A673 (cell line): ENCODE data around the gene DCP2.

Experiments
- EZH2 ChIP-seq: fragments of 200-600 bp; sonication (generic); IDR thresholded peaks from 2 replicates; pipeline ENCODE4 v1.6.1; 2017; ENCODE audit warnings: borderline replicate concordance, low read depth, mild to moderate bottlenecking, mixed read lengths, antibody characterized with exemption, low read length; ENCODE audit not compliant: poor library complexity, severe bottlenecking
- TF ChIP-seq, protein P1 (sequence below): fragments of 300-800, 200-600 bp; sonication (generic); conservative IDR thresholded peaks from 2 replicates; pipeline ENCODE4 v1.5.1; 2017; ENCODE audit warnings: low read depth, mild to moderate bottlenecking, antibody characterized with exemption, low read length, moderate library complexity, mixed read lengths

DNA sequence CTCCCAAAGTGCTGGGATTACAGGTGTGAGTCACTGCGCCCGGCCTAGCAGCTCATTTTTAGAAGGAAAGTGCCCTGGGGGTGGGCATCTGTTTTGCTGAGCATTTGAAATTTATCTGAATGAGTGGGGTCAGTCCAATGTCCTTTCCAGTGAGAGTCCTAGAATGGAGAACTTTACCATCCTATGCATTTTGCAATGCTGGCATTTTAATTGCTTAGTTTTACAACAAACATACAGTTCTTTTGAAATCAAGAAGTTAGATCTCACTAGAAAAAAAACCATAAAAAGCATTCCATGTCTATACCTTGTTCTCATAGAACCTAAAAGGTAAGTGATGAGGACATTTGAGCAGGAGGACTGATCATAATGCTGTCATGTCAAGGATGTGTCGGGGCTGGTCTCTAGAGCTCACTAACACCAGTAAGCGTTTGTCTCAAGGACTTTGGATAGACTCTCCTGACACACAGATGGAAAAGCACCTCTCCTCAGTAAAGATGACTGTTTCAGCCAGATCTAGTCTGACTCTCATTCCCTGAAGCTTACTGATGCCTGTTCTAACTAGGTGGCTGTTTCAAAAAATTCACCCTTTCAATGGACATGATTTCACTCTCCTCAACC is 83.9 kb downstream of the DCP2 start:
- TF ChIP-seq, protein P1, sequence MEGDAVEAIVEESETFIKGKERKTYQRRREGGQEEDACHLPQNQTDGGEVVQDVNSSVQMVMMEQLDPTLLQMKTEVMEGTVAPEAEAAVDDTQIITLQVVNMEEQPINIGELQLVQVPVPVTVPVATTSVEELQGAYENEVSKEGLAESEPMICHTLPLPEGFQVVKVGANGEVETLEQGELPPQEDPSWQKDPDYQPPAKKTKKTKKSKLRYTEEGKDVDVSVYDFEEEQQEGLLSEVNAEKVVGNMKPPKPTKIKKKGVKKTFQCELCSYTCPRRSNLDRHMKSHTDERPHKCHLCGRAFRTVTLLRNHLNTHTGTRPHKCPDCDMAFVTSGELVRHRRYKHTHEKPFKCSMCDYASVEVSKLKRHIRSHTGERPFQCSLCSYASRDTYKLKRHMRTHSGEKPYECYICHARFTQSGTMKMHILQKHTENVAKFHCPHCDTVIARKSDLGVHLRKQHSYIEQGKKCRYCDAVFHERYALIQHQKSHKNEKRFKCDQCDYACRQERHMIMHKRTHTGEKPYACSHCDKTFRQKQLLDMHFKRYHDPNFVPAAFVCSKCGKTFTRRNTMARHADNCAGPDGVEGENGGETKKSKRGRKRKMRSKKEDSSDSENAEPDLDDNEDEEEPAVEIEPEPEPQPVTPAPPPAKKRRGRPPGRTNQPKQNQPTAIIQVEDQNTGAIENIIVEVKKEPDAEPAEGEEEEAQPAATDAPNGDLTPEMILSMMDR = no peak
- no peak for TF ChIP-seq EZH2
